Spinal cord (tissue), 10 donors: ENCODE results near the gene ST6GALNAC3. TPM values are rescaled to one million over a fixed set of nuclear protein-coding genes. Genes with fewer than 3 reads are reported as not detected.

ENCODE experiments used
- DNase-seq, 6 donors: peaks; one replicate each; pipeline versions ENCODE4 v3.0.0 to v3.0.0-alpha.2; 2013 to 2015; ENCODE audit warnings: low spot score in 6 of 6, low read depth in 4 of 6
- H3K27ac ChIP-seq: one replicate; pipeline ENCODE4 v1.5.1; 2013; ENCODE audit warnings: low read depth, low read length, control low read depth
- H3K27me3 ChIP-seq: one replicate; pipeline ENCODE4 v1.6.1; 2013; ENCODE audit warnings: low read length; ENCODE audit not compliant: control insufficient read depth, insufficient read depth
- H3K36me3 ChIP-seq: one replicate; pipeline ENCODE4 v1.6.1; 2013; ENCODE audit warnings: low read length; ENCODE audit not compliant: control insufficient read depth, insufficient read depth
- H3K4me1 ChIP-seq: one replicate; pipeline ENCODE4 v1.6.1; 2013; ENCODE audit warnings: low read length; ENCODE audit not compliant: control insufficient read depth, insufficient read depth
- H3K4me3 ChIP-seq: one replicate; pipeline ENCODE4 v1.5.1; 2013; ENCODE audit warnings: low read depth, low read length, control low read depth
- H3K9me3 ChIP-seq: one replicate; pipeline ENCODE4 v1.6.1; 2013; ENCODE audit warnings: low read length; ENCODE audit not compliant: control insufficient read depth, insufficient read depth
- WGBS: methylation state at CpG from one replicate; pipeline ENCODE4 v1.1.5; 2013; ENCODE audit warnings: missing lambda C conversion rate; ENCODE audit not compliant: insufficient coverage; 5-methylcytosine and 5-hydroxymethylcytosine counted together
- polyA plus RNA-seq, 2 donors: library from polyadenylated mRNA; unstranded; fragments of 120-200 nt; gene quantifications; one replicate each; pipeline ENCODE4 v1.2.1, GENCODE V29; 2013; ENCODE audit not compliant: insufficient read length in 2 of 2
- total RNA-seq, 2 donors: library from RNA; depleted of rRNA in 1 of 2; stranded (reverse); fragments of 120-200 nt in 1 of 2; fragments of >200 nt in 1 of 2; gene quantifications; one replicate each; pipeline versions ENCODE4 v1.2.3 to v1.2.4, GENCODE V29; 2013 to 2014
- donor health status: healthy.

Gene ST6GALNAC3
- total and polyA plus RNA-seq, 4 donors = 17.2 to 64.0 (median 26.0) TPM

DNA sequence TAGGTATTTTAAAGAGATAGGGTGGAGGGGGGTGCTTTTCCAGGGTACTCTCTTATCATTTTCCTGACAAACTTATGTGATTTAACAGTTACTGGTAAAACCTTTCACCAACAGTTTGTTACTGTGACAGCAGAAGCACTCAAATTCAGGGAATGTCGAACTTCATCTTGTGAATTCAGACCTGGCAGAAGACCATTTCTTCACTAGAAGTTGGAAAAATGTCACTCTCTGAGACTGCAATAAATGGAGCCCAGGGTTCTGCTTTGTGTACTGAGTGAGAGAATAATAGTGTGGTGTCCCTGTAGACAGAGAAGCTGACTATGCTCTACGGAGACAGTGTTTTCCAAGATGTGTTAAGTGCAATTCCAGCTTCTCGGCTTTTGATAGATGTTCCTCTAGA, 200.2 kb downstream of the ST6GALNAC3 start:
- 78% methylated on average over 3 of the region's 3 CpGs for WGBS
- peak in 1 of 6 donors; percentile 41 for DNase-seq
- no peaks in the 10 kb centered on the region for H3K36me3 ChIP-seq
- peaks cover 9% of the 10 kb centered on the region for H3K4me1 ChIP-seq
- no peaks in the 10 kb centered on the region for H3K9me3 ChIP-seq
- H3K27ac ChIP-seq = no peak overlapping the region
- no peaks in the 10 kb centered on the region for H3K27me3 ChIP-seq
- no peak overlapping the region for H3K4me3 ChIP-seq

- 56% methylated on average over 3 of the region's 7 CpGs for WGBS
- H3K4me1 ChIP-seq = peaks cover 9% of the 10 kb centered on the region
- H3K36me3 ChIP-seq = no peaks in the 10 kb centered on the region
- peak overlapping the region; percentile 62 for H3K27ac ChIP-seq
- H3K9me3 ChIP-seq = no peaks in the 10 kb centered on the region
- no peak overlapping the region for H3K4me3 ChIP-seq
- no peak for DNase-seq
- H3K27me3 ChIP-seq = no peaks in the 10 kb centered on the region
Observed at GRCh38 chr1:76278711-76279100, 204.2 kb downstream of the ST6GALNAC3 start.

- H3K9me3 ChIP-seq = no peaks in the 10 kb centered on the region
- H3K36me3 ChIP-seq = no peaks in the 10 kb centered on the region
- H3K4me1 ChIP-seq = peaks cover 9% of the 10 kb centered on the region
- WGBS = 42% methylated on average over 10 of the region's 14 CpGs
- H3K27me3 ChIP-seq = no peaks in the 10 kb centered on the region
- H3K4me3 ChIP-seq = no peak overlapping the region
- peak overlapping the region; percentile 62 for H3K27ac ChIP-seq
- peak in 2 of 6 donors; percentile 41 to 85 for DNase-seq
Observed at GRCh38 chr1:76279101-76279748, 204.7 kb downstream of the ST6GALNAC3 start.

DNA sequence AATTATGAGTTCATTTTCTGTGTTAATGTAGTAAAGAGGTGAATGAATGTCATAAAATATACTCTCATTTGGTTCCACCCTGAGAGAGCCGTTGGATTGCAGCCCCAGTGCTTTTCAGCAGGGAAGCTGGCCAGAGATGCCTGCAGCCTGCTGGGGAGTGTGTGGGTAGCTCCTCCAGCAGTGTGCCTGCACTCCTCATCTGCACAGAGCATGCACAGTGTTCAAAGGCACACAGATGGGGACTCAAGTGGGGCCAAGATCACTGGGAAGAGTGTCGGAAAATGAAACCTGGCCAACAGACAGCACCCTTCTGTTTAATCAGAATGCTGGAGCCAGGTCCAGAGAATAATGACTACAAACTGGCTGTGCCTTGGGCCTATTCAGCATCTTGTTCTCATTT, 206.8 kb downstream of the ST6GALNAC3 start:
- Histone ChIP-seq H3K36me3 (no peaks in the 10 kb centered on the region), H3K4me1 (peaks cover 9% of the 10 kb centered on the region), H3K9me3 (no peaks in the 10 kb centered on the region), H3K27ac (no peak overlapping the region), H3K4me3 (no peak overlapping the region), H3K27me3 (no peaks in the 10 kb centered on the region)
- DNase-seq = peak in 4 of 6 donors; percentile 28 to 88 (median 53)
- WGBS = 23% methylated on average over 2 of the region's 2 CpGs

- DNase-seq = no peak
- Histone ChIP-seq H3K9me3 (no peaks in the 10 kb centered on the region), H3K27me3 (no peaks in the 10 kb centered on the region), H3K36me3 (no peaks in the 10 kb centered on the region), H3K4me3 (no peak overlapping the region), H3K4me1 (no peaks in the 10 kb centered on the region), H3K27ac (no peak overlapping the region)
- WGBS = 100% methylated on average over 1 of the region's 1 CpG
Observed at GRCh38 chr1:76284842-76285241, 210.3 kb downstream of the ST6GALNAC3 start.

DNA sequence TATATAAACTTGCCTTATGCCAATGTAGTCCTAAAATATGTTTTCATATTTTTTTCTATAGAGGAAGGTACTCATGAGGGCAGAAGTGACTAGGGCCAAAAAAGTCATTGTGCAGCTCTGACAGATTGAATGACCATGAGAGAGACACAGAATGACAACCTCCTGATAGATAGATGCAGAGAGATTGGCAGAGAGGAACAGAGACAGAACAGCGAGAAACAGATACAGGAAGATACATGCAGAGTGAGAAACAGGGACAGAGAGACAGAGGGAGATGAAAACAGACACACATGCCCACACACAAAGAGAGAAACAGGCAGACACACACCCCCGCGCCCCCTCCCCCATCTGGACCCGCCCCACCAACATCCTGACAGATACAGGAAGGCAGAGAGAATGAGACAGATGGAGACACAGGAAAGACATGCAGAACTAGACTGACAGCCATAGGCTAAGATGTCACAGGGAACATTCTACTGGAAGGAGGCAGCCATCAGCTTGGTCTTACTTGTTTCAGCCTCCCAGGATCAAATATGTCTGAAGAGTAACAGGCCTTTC, 211.1 kb downstream of the ST6GALNAC3 start:
- no peak overlapping the region for H3K4me3 ChIP-seq
- H3K27ac ChIP-seq = no peak overlapping the region
- no peaks in the 10 kb centered on the region for H3K9me3 ChIP-seq
- no CpG with 5 or more reads among the region's 4 CpGs for WGBS
- no peaks in the 10 kb centered on the region for H3K27me3 ChIP-seq
- H3K4me1 ChIP-seq = no peaks in the 10 kb centered on the region
- DNase-seq = no peak
- no peaks in the 10 kb centered on the region for H3K36me3 ChIP-seq

- no peak for DNase-seq
- no peak overlapping the region for H3K27ac ChIP-seq
- H3K27me3 ChIP-seq = no peaks in the 10 kb centered on the region
- WGBS = no CpG with 5 or more reads among the region's 2 CpGs
- H3K36me3 ChIP-seq = no peaks in the 10 kb centered on the region
- no peak overlapping the region for H3K4me3 ChIP-seq
- peaks cover 4% of the 10 kb centered on the region for H3K4me1 ChIP-seq
- no peaks in the 10 kb centered on the region for H3K9me3 ChIP-seq
Observed at GRCh38 chr1:76287917-76288316, 213.4 kb downstream of the ST6GALNAC3 start.

- Histone ChIP-seq H3K27ac (no peak overlapping the region), H3K4me3 (no peak overlapping the region), H3K4me1 (peaks cover 4% of the 10 kb centered on the region), H3K36me3 (no peaks in the 10 kb centered on the region), H3K27me3 (no peaks in the 10 kb centered on the region), H3K9me3 (no peaks in the 10 kb centered on the region)
- 93% methylated on average over 3 of the region's 5 CpGs for WGBS
- DNase-seq = no peak
Observed at GRCh38 chr1:76288758-76289483, 214.4 kb downstream of the ST6GALNAC3 start.

GRCh38 chr1:76289692-76290091, 215.1 kb downstream of the ST6GALNAC3 start:
- Histone ChIP-seq H3K27me3 (no peaks in the 10 kb centered on the region), H3K4me1 (peaks cover 4% of the 10 kb centered on the region)
- WGBS = 83% methylated on average over 2 of the region's 2 CpGs

GRCh38 chr1:76290271-76290670, 215.7 kb downstream of the ST6GALNAC3 start:
- DNase-seq = no peak
- Histone ChIP-seq H3K4me3 (no peak overlapping the region), H3K9me3 (no peaks in the 10 kb centered on the region), H3K36me3 (no peaks in the 10 kb centered on the region), H3K27me3 (no peaks in the 10 kb centered on the region), H3K27ac (no peak overlapping the region), H3K4me1 (peaks cover 4% of the 10 kb centered on the region)
- no CpG with 5 or more reads among the region's 2 CpGs for WGBS

More at GRCh38 chr1:76289692-76290091, 215.1 kb downstream of the ST6GALNAC3 start:
- Histone ChIP-seq H3K9me3 (no peaks in the 10 kb centered on the region), H3K27ac (no peak overlapping the region), H3K4me3 (no peak overlapping the region), H3K36me3 (no peaks in the 10 kb centered on the region)
- no peak for DNase-seq
